Testis (tissue), 3 donors: ENCODE measurements around the gene GPC1. TPM values are rescaled to one million over a fixed set of nuclear protein-coding genes. Genes with fewer than 3 reads are reported as not detected.

Experiments used
- DNase-seq: peaks from one replicate; pipeline ENCODE4 v3.0.0-alpha.2; 2019
- H3K27ac ChIP-seq, 2 donors: fragments of 200-600 bp; sonication (generic); one replicate each; pipeline ENCODE4 v1.5.1; 2019
- H3K27me3 ChIP-seq: fragments of 200-600 bp; sonication (generic); one replicate; pipeline ENCODE4 v1.5.1; 2019
- H3K36me3 ChIP-seq: fragments of 200-600 bp; sonication (generic); one replicate; pipeline ENCODE4 v1.5.1; 2017; ENCODE audit warnings: low read depth; ENCODE audit errors: missing control alignments
- H3K4me1 ChIP-seq: fragments of 200-600 bp; sonication (generic); one replicate; pipeline ENCODE4 v1.5.1; 2019
- H3K4me3 ChIP-seq, 2 donors: fragments of 200-600 bp; sonication (generic); one replicate each; pipeline ENCODE4 v1.5.1; 2017 to 2019
- H3K9me3 ChIP-seq: fragments of 200-600 bp; sonication (generic); one replicate; pipeline ENCODE4 v1.5.1; 2017
- POLR2A ChIP-seq: fragments of 450-650 bp; IDR thresholded peaks from one replicate; pipeline ENCODE4 v1.6.1; 2017; ENCODE audit warnings: antibody characterized with exemption, mild to moderate bottlenecking, moderate library complexity
- WGBS, 2 donors: methylation state at CpG; one replicate each; pipeline ENCODE4 v1.1.5; 2018; 5-methylcytosine and 5-hydroxymethylcytosine counted together
- intact Hi-C: fragments of 100-400 bp; cut with DNase I; formaldehyde crosslinking; loops from one replicate; pipeline ENCODE4 v1.15.1; 2023; ENCODE audit warnings: low total_unique reads
- polyA plus RNA-seq: library from polyadenylated mRNA; stranded (reverse); fragments of 350-450 nt; fragmentation: Illumina TruSeq; extraction: RNeasy Lipid Tissue Mini Kit (QIAGEN cat#74804); gene quantifications from one replicate; pipeline ENCODE4 v1.2.3, GENCODE V29; 2014; ENCODE audit warnings: low read depth, low replicate concordance; ENCODE audit not compliant: insufficient read depth
- total RNA-seq, 2 donors: library from RNA; depleted of rRNA; stranded (reverse); fragments of >200 nt; gene quantifications; one replicate each; pipeline ENCODE4 v1.2.3, GENCODE V29; 2016
- TF ChIP-seq, protein P1 (sequence below), 3 experiments: fragments of 450-650 bp in 2 of 3; fragments of 200-600 bp in 1 of 3; sonication (generic) in 1 of 3; IDR thresholded peaks; one replicate each; pipeline ENCODE4 v1.5.1; 2016 to 2019; ENCODE audit warnings: antibody characterized with exemption in 3 of 3, mild to moderate bottlenecking in 2 of 3, moderate library complexity in 1 of 3

Gene GPC1
- total and polyA plus RNA-seq, 3 donors from 2014 or later: 74.2 to 479 (median 244) TPM

DNA sequence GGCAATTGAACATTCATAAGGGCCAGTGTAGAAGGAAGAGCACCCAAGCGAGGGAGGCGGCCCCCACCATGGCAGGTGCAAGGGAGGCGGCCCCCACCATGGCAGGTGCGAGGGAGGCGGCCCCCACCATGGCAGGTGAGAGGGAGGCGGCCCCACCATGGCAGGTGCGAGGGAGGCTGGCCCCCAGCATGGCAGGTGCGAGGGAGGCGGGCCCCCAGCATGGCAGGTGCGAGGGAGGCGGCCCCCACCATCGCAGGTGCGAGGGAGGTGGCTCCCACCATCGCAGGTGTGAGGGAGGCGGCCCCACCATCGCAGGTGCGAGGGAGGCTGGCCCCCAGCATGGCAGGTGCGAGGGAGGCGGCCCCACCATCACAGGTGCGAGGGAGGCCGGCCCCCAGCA, 24.7 kb upstream of the GPC1 start:
- Histone ChIP-seq H3K27me3 (no peaks in the 10 kb centered on the region), H3K4me1 (no peaks in the 10 kb centered on the region), H3K27ac (no peak overlapping the region), H3K9me3 (no peaks in the 10 kb centered on the region), H3K36me3 (no peaks in the 10 kb centered on the region), H3K4me3 (no peak overlapping the region)
- intact Hi-C loops: no loop called here
- DNase-seq: no peak
- WGBS, 2 donors: 81 to 92% methylated on average over 7 to 20 of the region's 21 CpGs
- TF ChIP-seq POLR2A: no peak
- TF ChIP-seq, protein P1, sequence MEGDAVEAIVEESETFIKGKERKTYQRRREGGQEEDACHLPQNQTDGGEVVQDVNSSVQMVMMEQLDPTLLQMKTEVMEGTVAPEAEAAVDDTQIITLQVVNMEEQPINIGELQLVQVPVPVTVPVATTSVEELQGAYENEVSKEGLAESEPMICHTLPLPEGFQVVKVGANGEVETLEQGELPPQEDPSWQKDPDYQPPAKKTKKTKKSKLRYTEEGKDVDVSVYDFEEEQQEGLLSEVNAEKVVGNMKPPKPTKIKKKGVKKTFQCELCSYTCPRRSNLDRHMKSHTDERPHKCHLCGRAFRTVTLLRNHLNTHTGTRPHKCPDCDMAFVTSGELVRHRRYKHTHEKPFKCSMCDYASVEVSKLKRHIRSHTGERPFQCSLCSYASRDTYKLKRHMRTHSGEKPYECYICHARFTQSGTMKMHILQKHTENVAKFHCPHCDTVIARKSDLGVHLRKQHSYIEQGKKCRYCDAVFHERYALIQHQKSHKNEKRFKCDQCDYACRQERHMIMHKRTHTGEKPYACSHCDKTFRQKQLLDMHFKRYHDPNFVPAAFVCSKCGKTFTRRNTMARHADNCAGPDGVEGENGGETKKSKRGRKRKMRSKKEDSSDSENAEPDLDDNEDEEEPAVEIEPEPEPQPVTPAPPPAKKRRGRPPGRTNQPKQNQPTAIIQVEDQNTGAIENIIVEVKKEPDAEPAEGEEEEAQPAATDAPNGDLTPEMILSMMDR (IDR thresholded peaks at IDR 0.05): no peak

DNA sequence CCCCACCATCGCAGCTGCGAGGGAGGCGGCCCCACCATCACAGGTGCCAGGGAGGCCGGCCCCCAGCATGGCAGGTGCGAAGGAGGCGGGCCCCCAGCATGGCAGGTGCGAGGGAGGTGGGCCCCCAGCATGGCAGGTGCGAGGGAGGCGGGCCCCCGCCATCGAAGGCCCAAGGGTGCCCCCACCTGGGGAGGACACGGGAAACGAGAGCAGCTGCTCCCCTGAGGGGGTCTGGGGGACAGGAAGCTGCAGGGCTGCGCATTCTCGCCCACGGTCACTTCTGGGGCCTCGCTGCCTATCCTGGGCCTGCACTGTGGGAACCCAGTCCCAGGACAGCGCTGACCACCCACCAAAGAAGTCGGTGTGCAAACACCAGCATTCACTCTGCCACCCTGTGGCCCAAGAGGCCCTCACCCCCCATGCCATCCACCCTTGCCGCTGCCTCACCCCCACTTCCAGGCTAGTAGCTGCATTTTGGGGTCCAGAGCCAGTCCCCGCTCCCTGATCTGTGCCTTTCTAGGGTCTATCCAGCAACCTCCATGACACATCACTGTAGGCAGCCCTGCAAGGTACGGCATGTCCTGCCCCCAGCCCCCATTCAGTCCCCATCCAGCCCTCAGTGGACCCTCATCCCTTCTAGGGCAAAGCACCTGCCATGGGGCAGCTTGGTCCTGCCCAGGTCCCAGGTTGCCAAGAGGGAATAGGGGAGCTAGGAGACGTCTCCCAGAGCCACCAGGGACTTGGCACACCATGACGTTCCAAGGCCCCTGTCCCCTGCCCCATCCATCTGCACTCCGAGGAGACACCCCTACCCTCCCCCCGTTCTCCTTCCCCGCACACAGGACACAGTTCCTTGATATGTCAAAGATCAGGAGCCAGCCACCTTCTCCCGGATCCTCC, 24.0 kb upstream of the GPC1 start:
- TF ChIP-seq POLR2A: no peak
- TF ChIP-seq, protein P1 (IDR thresholded peaks at IDR 0.05): no peak
- intact Hi-C loops: no loop called here
- 79 to 93% methylated on average over 18 to 28 of the region's 28 CpGs for WGBS, 2 donors

DNA sequence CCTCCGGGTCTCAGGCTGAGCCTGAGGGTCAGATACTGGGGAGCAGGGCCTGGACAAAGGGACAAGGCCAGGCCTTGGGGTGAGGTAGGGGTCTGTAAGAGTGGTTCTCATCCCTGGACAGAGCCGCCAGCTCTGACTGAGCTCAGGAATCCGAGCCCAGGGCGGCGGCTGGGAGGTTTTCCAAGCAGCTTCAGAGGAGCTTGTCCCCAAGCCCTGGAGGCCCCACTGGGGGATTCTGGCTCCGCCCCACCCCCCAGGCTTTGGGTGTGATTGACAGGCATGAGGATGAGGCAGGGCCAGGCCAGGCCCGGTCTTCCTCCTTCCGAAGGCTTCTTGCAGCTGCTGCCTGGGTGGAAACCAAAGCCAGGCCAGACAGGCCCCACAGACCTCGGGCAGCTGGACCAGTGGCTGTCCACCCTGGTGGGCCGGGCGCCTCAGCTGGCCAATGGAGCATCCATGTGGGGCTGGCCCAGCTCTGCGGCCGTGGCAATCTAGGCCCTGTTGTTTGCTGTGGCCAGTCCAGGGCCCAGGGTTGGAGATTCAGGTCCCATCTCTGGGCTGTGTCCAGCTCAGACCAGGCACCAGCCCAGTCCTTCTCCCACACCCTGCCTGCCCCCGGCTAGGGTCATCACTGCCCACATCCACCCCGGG, 23.1 kb upstream of the GPC1 start:
- Histone ChIP-seq H3K4me1 (no peaks in the 10 kb centered on the region), H3K9me3 (no peaks in the 10 kb centered on the region), H3K27me3 (no peaks in the 10 kb centered on the region), H3K36me3 (no peaks in the 10 kb centered on the region), H3K27ac (no peak overlapping the region), H3K4me3 (no peak overlapping the region)
- TF ChIP-seq, protein P1 (IDR thresholded peaks at IDR 0.05): no peak
- no peak for TF ChIP-seq POLR2A
- intact Hi-C loops: no loop called here
- 78% methylated on average over 15 of the region's 15 CpGs; no CpG with 5 or more reads in 1 of the 2 donors for WGBS, 2 donors
- DNase-seq: no peak

More for the DNA sequence above, 24.0 kb upstream of the GPC1 start:
- Histone ChIP-seq H3K4me3 (no peak overlapping the region), H3K9me3 (no peaks in the 10 kb centered on the region), H3K4me1 (no peaks in the 10 kb centered on the region), H3K27ac (no peak overlapping the region), H3K36me3 (no peaks in the 10 kb centered on the region), H3K27me3 (no peaks in the 10 kb centered on the region)
- no peak for DNase-seq

DNA sequence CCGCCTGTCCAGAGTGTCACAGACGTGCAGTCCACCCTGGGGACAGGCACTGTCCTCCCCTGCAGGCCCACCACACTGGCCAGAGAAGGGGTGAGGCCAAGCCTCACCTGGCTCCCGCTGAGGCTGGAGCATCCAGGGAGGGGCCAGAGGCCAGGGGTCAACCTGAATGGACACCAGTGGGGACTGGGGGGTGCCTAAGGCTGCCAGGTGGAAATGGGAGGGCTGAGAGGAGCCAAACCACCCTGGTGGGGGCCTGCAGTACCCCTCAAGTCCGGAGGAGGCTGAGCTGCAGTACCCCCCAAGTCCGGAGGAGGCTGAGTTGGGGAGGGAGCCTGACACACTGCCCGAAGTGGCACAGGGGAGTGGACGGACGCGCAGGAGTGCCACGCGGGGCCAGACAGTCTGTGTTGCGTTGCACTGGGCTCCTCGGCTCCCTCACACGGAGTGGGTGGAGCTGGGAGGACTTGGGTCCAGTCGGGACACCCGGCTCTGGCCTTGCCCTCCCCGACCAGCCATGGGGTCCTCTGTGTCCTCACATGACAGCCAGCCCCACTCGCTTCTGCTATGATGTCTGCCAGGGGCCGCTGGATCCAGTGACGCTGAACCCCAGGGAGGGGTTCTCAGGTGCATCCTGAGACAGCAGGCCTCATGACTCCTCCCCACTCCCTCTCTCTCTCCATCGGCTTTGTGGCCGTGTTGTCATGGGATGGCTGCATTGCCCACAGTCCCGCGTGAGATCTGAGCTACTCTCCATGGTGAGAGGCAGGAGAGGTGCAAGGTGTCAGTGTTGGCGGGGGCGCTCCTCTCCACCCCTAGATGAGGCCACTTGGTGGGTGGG, 22.3 kb upstream of the GPC1 start:
- no peaks in the 10 kb centered on the region for H3K9me3 ChIP-seq
- no peak for DNase-seq
- H3K27ac ChIP-seq: no peak overlapping the region
- 92 to 97% methylated on average over 5 to 25 of the region's 26 CpGs for WGBS, 2 donors
- H3K27me3 ChIP-seq: no peaks in the 10 kb centered on the region
- no peak for TF ChIP-seq POLR2A
- TF ChIP-seq, protein P1 (IDR thresholded peaks at IDR 0.05): no peak
- H3K36me3 ChIP-seq: no peaks in the 10 kb centered on the region
- H3K4me1 ChIP-seq: no peaks in the 10 kb centered on the region
- intact Hi-C loops: no loop called here
- H3K4me3 ChIP-seq: no peak overlapping the region
